Large intestine (tissue), 3 donors: ENCODE measurements around the gene NKX6-1. TPM values are rescaled to one million over a fixed set of nuclear protein-coding genes. Genes with fewer than 3 reads are reported as not detected.

Experiments used
- DNase-seq, 2 donors: peaks; one replicate each; pipeline versions ENCODE4 v3.0.0 to v3.0.0-alpha.2; 2013
- H3K27ac ChIP-seq: one replicate; pipeline ENCODE4 v1.5.1; 2013; ENCODE audit warnings: low read length
- H3K27me3 ChIP-seq: 2 replicates; pipeline ENCODE4 v1.6.1; 2013; ENCODE audit warnings: low read length; ENCODE audit not compliant: control insufficient read depth, insufficient read depth
- H3K36me3 ChIP-seq: 2 replicates; pipeline ENCODE4 v1.6.1; 2013; ENCODE audit warnings: low read length; ENCODE audit not compliant: control insufficient read depth, insufficient read depth
- H3K4me1 ChIP-seq: one replicate; pipeline ENCODE4 v1.6.1; 2013; ENCODE audit warnings: low read length; ENCODE audit not compliant: control insufficient read depth, insufficient read depth
- H3K4me3 ChIP-seq: one replicate; pipeline ENCODE4 v1.5.1; 2013; ENCODE audit warnings: low read length
- H3K9me3 ChIP-seq: one replicate; pipeline ENCODE4 v1.6.1; 2013; ENCODE audit warnings: mild to moderate bottlenecking, low read depth, low read length, moderate library complexity; ENCODE audit not compliant: control insufficient read depth
- WGBS: methylation state at CpG from one replicate; pipeline ENCODE4 v1.1.5; 2013; ENCODE audit warnings: low lambda C conversion rate; ENCODE audit not compliant: insufficient coverage; 5-methylcytosine and 5-hydroxymethylcytosine counted together
- polyA plus RNA-seq: library from polyadenylated mRNA; unstranded; fragments of 120-200 nt; gene quantifications from one replicate; pipeline ENCODE4 v1.2.1, GENCODE V29; 2013

The NKX6-1 gene
- polyA plus RNA-seq, 1 donor: 0.01 TPM

DNA sequence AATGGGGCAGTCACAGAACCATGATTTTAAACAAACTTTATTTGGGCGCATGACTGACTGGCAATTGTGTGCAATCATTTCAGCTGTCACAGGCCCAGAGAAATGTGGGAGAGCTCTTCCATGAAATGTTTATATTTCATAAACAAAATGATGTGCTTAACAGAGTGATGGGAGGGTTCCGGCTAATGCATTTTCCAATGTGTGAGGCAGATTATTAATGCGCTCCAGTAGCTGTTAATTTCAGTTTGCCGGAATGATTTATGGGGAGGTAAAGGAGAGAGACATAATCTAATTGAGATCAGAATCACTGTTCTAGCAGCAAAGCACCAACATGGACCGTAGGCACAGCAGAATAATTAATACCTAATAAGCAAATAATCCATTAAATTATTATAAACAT, 55.6 kb downstream of the NKX6-1 start:
- Histone ChIP-seq H3K27ac (no peak overlapping the region), H3K36me3 (no peaks in the 10 kb centered on the region), H3K4me1 (no peaks in the 10 kb centered on the region), H3K9me3 (no peaks in the 10 kb centered on the region), H3K27me3 (peaks cover 3% of the 10 kb centered on the region), H3K4me3 (no peak overlapping the region)
- no peak for DNase-seq
- WGBS: 80% methylated on average over 4 of the region's 5 CpGs

DNA sequence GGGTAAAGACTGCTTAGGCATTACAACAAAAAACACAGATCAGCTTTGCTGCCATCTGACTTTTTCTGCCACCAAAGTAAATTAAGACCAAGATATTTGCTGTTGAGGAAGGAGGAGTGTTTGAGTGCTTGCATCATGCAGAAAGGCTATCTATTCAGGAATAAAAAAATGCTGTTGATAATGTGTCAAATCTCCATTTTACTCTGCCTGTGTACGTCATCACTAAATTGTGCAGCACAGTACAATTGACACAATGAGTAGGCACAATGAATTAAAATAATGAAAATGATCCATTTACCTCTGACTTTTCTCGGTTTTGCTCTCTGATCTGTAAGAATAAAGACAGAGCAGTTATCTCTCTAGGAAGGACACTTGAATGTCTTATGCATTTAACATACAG, 56.3 kb downstream of the NKX6-1 start:
- Histone ChIP-seq H3K36me3 (no peaks in the 10 kb centered on the region), H3K27ac (no peak overlapping the region), H3K27me3 (peaks cover 3% of the 10 kb centered on the region), H3K4me1 (no peaks in the 10 kb centered on the region), H3K9me3 (no peaks in the 10 kb centered on the region), H3K4me3 (no peak overlapping the region)
- DNase-seq: no peak
- WGBS: no CpG with 5 or more reads among the region's 2 CpGs

Other genes starting within 250 kb of the NKX6-1 start
- gene CDS1, start 83.8 kb upstream of the NKX6-1 start, polyA plus RNA-seq: 59.6 TPM